ENCODE data around the gene CRKL.

The CRKL gene

GRCh38 chr22:20944042-20944441 lies 26.8 kb downstream of the CRKL start:
- DNase-seq (no peak), ATAC-seq (ENCODE audit: insufficient read depth, low read depth) (no peak)
- TF ChIP-seq CTCF (IDR thresholded peaks at IDR 0.05; ENCODE audit: borderline replicate concordance, extremely low read depth, low read length, poor library complexity, severe bottlenecking) (no peak), EZH2 (IDR thresholded peaks at IDR 0.05; ENCODE audit: borderline replicate concordance, low read depth, low read length, severe bottlenecking) (no peak)
- H3K79me2 ChIP-seq (ENCODE audit: insufficient read depth, low read length): peaks cover 97% of the 10 kb centered on the region
- H3K9ac ChIP-seq (ENCODE audit: low read depth, low read length): no peak overlapping the region
- no peaks in the 10 kb centered on the region for H3K27me3 ChIP-seq (ENCODE audit: insufficient read depth, low read length, poor library complexity)
- H3K4me1 ChIP-seq (ENCODE audit: insufficient read depth, low read length): no peaks in the 10 kb centered on the region
- H2AFZ ChIP-seq (ENCODE audit: low read depth, low read length): no peak overlapping the region
- H4K20me1 ChIP-seq (ENCODE audit: insufficient read depth, low read length): peaks cover 93% of the 10 kb centered on the region
- H3K36me3 ChIP-seq (ENCODE audit: insufficient read depth, low read length): peaks cover 79% of the 10 kb centered on the region
- no peak overlapping the region for H3K4me2 ChIP-seq (ENCODE audit: insufficient read depth, low read length)
- no peaks in the 10 kb centered on the region for H3K9me3 ChIP-seq (ENCODE audit: insufficient read depth, low read length, severe bottlenecking)
- no peak overlapping the region for H3K4me3 ChIP-seq (ENCODE audit: low read depth in 1 of 2, low read length in 2 of 2)
- H3K27ac ChIP-seq (ENCODE audit: low read length): no peak overlapping the region

GRCh38 chr22:20945578-20945934 lies 28.3 kb downstream of the CRKL start:
- DNase-seq: no peak

GRCh38 chr22:20946080-20946986 lies 29.1 kb downstream of the CRKL start:
- Histone ChIP-seq H3K9ac (ENCODE audit: low read depth, low read length) (no peak overlapping the region), H3K4me1 (ENCODE audit: insufficient read depth, low read length) (no peaks in the 10 kb centered on the region), H2AFZ (ENCODE audit: low read depth, low read length) (no peak overlapping the region), H3K27me3 (ENCODE audit: insufficient read depth, low read length, poor library complexity) (no peaks in the 10 kb centered on the region), H3K79me2 (ENCODE audit: insufficient read depth, low read length) (peaks cover 97% of the 10 kb centered on the region), H3K4me2 (ENCODE audit: insufficient read depth, low read length) (no peak overlapping the region), H4K20me1 (ENCODE audit: insufficient read depth, low read length) (peaks cover 94% of the 10 kb centered on the region), H3K36me3 (ENCODE audit: insufficient read depth, low read length) (peaks cover 82% of the 10 kb centered on the region), H3K4me3 (ENCODE audit: low read depth in 1 of 2, low read length in 2 of 2) (no peak overlapping the region), H3K9me3 (ENCODE audit: insufficient read depth, low read length, severe bottlenecking) (no peaks in the 10 kb centered on the region), H3K27ac (ENCODE audit: low read length) (peak overlapping the region; percentile 19; the same call in 1 of the 2 replicates)
- TF ChIP-seq EZH2 (IDR thresholded peaks at IDR 0.05; ENCODE audit: borderline replicate concordance, low read depth, low read length, severe bottlenecking) (no peak), CTCF (IDR thresholded peaks at IDR 0.05; ENCODE audit: borderline replicate concordance, extremely low read depth, low read length, poor library complexity, severe bottlenecking) (no peak)
- ATAC-seq (ENCODE audit: insufficient read depth, low read depth) (no peak), DNase-seq (no peak)

More at GRCh38 chr22:20945578-20945934, 28.3 kb downstream of the CRKL start:
- no peak overlapping the region for H3K27ac ChIP-seq (ENCODE audit: low read length)
- no peak overlapping the region for H3K9ac ChIP-seq (ENCODE audit: low read depth, low read length)
- H3K4me3 ChIP-seq (ENCODE audit: low read depth in 1 of 2, low read length in 2 of 2): no peak overlapping the region
- H3K9me3 ChIP-seq (ENCODE audit: insufficient read depth, low read length, severe bottlenecking): no peaks in the 10 kb centered on the region
- H2AFZ ChIP-seq (ENCODE audit: low read depth, low read length): no peak overlapping the region
- H4K20me1 ChIP-seq (ENCODE audit: insufficient read depth, low read length): peaks cover 94% of the 10 kb centered on the region
- peaks cover 81% of the 10 kb centered on the region for H3K36me3 ChIP-seq (ENCODE audit: insufficient read depth, low read length)
- H3K4me2 ChIP-seq (ENCODE audit: insufficient read depth, low read length): no peak overlapping the region
- H3K27me3 ChIP-seq (ENCODE audit: insufficient read depth, low read length, poor library complexity): no peaks in the 10 kb centered on the region
- H3K79me2 ChIP-seq (ENCODE audit: insufficient read depth, low read length): peaks cover 97% of the 10 kb centered on the region
- TF ChIP-seq CTCF (IDR thresholded peaks at IDR 0.05; ENCODE audit: borderline replicate concordance, extremely low read depth, low read length, poor library complexity, severe bottlenecking): no peak
- no peak for TF ChIP-seq EZH2 (IDR thresholded peaks at IDR 0.05; ENCODE audit: borderline replicate concordance, low read depth, low read length, severe bottlenecking)
- ATAC-seq (ENCODE audit: insufficient read depth, low read depth): no peak
- no peaks in the 10 kb centered on the region for H3K4me1 ChIP-seq (ENCODE audit: insufficient read depth, low read length)

Data from DND-41 (cell line).